GM18507 (cell line): ENCODE results near the gene MICAL3.

ENCODE experiments used
- DNase-seq: peaks from one replicate; pipeline ENCODE4 v3.0.0; 2011; ENCODE audit warnings: low read depth; ENCODE audit not compliant: insufficient read length; ENCODE audit errors: extremely low spot score
- FAIRE-seq: peaks from 2 replicates; lab custom pipeline; 2011; peaks lifted over from hg19 to GRCh38; lab: Jason Lieb, UNC

The MICAL3 gene

DNA sequence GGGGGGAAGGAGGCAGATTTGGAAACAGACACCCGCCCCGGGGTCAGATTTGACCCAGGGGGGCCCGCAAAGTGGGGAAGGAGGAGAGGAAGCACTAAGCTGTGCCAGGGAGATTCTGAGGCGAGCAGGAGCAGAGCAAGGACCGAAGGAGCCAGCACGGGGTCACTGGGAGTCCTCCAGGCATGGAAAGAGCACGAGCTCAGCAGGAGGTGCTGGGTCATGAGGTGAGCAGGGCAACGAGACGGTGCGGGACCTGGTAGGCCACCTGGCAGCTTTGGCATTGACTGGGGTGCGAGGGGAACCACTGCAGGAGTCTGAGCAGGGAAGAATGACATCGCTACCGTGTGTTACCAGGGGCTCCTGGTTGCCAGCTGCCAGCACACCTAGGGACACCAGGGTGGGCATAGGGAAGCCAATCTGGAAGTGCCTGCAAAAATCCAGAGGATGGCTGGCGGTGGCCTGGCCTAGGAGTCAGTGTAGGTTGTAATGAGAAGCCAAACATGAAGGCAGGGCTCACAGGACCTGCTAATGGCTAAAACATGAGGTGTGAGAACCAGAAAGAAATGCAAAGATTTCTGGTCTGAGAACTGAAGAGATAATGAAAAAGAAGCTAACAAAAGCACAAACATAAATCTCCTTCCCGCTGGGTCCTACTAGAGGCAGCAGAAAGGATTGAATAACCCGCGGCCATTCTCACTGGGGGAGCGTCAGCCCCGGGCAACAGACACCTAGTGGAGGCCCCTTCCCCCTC, 63.5 kb downstream of the MICAL3 start:
- DNase-seq (no peak), FAIRE-seq (no peak)

DNA sequence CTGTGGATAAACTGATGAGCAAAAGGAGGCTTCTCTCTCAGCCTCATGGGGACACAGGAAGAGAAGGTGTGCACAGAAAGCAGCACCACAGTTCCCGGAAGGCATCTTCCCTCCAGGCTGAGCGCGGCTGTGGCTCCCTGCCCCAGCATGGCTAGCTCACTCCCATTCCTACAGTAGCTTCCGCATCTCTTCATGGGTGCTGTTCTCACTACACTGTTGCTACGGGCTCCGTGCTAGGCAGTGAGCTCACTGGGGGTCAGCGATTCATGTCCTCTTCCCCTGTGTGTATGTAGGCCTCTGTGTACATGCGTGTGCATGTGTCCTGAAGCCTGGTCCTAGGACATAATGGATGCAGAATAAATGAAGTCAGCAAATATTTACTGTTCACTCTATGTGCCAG, 64.3 kb downstream of the MICAL3 start:
- FAIRE-seq (no peak), DNase-seq (no peak)

DNA sequence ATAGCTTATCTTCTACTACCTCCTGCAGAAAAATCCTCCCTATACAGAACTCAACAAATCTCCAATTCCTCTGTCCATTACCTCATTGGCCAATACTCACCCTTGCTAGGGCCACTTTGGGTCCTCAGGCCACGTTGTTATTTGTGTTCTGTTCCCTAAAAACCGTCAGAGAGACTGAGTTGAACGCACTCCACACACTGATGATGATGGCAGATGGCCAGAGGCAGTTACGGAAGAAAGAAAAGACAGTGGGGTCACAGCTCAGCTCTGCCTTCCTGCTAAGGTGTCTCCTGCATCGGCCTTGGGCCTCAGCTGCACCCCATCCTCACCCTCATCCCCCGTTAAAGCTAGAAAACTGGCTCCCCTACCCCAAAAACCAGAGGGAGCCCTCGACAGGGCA, 66.2 kb downstream of the MICAL3 start:
- no peak for FAIRE-seq
- no peak for DNase-seq

DNA sequence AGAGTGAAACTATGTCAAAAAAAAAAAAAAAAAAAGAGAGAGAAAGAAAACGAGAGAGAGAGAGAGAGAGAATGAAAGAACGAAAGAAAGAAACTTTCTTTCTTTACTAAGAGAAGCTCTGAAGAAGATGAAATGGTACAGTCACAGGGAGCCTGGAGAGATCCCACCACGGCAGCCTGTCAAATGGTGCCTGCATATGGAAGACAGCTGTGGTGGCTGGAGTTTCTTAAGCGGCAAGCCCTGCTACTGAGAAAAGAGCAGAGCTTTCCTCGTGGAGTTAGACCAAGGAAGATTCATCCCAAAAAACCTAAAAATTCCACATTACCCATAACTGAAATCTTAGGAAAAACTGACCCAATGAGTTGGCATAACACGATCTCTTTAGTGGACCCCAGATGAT, 66.7 kb downstream of the MICAL3 start:
- FAIRE-seq, result no peak
- DNase-seq, result no peak

DNA sequence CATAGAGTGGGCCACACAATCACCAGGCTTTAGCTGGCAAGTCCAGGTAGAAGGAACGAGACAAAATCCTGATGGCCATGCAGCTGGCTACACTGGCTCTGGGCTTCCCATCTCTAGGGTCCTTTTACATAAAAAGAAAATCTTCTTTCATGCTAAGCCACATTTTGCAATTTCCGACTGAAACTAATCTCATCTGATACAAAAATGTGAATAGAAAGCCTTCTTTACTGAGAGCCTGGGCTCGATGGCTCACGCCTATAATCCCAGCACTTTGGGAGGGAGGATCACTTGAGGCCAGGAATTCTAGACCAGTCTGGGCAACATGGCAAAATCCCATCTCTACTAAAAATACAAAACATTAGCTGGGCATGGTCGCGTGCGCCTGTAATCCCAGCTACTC, 67.2 kb downstream of the MICAL3 start:
- FAIRE-seq, result no peak
- DNase-seq, result no peak

DNA sequence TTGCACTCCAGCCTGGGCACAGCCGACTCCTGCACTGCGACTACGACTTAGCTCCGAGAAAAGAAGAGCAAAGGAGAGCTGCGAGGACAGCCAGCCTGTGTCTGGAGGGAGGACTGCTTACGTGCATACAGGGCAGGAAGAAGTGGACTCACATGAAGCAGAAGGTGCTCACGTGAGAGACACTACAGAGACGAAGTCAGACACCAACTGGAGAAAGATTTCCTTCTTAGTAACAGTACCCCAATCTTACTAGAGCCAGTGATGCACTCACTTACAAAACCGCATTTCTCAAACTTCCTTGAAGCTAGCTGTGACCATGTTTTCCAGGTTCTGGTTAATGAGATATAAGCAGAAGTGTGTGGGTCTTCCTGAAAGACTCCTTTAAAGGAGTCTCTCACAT, 67.7 kb downstream of the MICAL3 start:
- FAIRE-seq, result no peak
- DNase-seq, result no peak

DNA sequence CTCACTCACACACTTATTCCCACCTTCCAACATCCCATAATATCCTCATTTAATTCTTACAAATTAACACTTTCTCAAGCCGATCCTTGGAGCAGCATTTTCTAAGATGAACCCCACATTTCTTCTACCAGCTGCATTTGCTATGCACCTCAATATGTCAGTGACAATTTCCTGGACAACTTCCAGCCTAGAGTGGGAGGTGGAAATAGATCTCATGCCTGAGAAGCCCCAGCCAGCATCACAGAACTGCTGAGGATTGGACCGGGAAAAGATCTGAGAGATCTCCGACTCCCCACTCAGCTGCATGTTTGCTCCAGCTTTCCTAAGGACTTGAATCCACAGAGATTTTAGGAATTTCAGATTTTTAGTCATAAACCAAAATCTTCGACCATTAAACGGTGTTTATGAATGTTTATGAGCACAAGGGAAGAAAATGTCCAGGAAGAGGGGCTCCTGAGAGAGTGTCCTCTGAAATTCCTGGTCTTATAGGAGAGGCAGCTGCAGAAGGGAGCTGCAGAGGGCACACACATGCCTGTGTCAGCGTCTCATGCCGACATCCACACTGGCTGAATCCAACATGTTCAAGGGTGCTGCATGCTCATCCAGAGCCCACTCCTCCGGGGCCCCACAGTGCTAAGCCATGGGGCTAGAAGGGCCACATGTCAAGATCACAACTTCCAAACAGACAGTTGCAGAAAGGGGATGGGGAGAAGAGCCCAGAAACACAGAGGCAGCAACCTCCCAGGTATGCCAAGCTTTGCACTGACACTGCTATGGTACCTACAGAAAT, 68.6 kb downstream of the MICAL3 start:
- no peak for FAIRE-seq
- no peak for DNase-seq

DNA sequence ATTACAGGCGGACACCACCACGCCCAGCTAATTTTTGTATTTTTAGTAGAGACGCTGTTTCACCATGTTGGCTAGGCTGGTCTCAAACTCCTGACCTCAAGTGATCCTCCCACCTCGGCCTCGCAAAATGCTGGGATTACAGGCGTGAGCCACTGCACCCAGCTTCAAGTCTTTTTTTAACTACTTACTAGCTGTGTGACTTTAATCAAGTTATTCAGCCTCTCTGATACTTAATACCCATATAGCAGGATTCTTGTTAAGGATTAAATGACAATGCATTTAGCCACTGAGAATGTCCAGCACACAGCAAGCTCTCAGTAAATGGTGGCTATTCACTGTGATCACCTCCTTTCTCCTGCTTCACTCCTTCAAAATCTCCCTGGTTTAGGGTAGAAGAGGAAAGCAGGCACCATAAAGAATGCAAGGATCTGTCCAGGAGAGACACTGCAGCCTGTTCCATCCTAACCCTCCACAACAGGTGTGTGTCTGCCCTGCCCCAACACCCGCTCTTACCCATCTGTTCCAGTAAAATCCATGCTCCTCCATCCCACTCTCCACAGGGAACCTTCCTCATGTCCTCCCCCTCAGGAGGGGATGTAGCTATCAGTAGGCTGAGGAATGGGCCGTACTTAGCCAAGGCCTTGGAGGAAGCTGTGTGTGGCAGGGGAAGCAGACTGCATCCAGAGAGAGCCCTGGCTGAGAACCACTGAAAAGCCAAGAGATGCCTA, 69.3 kb downstream of the MICAL3 start:
- no peak for FAIRE-seq
- DNase-seq, result no peak

DNA sequence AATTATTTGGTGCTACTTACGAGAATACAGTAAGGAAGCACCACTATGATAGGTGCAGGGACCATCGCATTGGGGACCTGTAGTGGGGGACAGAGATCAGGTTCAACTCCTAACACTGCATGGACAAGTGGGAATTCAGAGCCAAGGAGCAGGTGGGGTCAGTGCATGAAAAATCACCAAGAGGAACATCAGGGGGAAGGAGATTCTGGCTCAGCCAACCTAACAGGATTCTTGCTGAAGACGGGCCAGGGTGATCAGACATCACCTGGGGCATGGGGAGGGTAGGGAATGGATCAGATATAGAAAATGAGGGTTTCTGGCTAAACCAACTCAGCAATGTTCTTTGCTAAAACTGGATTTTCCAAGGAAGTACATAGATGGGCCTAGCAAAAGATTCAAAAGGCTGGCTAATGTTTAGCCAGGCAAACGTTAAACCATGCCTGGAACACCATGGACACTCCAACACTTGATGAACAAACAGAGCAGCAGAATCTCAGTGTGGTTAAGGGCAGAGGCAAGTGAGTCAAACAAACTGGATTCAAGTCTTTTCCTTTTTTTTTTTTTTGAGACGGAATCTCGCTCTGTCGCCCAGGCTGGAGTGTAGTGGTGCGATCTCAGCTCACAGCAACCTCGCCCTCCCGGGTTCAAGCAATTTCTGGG, 70.0 kb downstream of the MICAL3 start:
- no peak for DNase-seq
- FAIRE-seq, result no peak

DNA sequence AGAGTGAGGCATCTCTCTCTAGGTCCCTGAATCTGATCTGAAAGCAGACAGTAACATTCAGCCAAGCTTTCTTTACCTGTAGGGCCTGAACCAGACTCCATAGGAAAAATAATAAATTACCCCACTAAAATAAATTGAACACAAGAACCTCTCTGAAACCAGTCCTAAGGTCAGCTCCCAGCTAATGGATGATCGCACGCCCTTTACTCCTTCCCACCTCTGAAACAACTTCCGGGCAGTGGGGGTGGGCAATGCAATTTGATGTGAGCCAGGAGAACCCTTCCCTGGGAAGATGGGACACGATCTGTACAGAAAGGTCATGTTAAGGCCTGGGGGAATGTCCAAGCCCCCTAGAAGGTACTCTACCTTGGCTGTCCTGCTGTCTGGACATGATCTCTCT, 71.2 kb downstream of the MICAL3 start:
- FAIRE-seq, result no peak
- DNase-seq, result no peak

DNA sequence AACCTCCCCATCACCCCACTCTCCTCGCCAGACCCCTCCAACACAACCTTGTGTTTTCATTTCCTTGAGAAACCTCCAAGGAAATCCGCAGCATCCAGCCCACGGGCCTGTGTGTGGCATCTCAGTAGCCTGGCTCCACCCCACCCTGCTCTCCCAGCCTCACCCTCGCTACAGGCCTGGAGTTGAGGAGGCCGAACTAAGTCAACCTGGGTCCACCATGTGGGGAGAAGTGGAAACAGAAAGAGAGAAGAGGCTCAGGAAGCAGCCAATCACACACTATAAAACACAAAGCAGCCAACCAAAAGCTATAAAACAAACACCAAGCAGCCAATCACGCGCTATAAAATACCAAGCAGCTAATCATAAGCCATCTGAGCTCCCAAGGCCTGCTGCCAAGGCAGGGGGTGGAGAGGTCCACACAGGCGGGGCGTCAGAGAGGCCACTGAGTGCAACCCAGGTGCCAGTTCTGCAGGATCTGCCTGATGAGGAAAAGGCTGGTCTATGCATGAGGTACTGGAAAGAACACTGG, 72.0 kb downstream of the MICAL3 start:
- FAIRE-seq, result no peak
- no peak for DNase-seq

DNA sequence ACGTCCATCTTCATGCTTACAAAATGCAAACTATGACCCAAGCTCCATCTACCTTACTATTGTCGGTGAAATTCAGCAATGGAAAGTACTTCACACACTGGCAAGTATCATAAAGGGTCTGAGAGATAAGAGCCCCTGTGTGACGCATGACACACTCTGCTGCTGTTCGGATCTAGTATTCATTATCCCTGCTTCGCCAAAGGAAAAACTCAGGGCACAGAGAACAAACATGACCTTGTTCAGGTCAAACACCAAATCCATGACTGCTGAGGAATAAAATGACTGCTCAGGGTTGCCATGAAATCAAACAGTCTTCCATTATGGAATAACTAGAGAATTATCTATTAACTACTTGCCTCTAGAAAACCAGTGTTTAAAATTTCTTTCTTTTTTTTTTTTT, 73.0 kb downstream of the MICAL3 start:
- DNase-seq (no peak), FAIRE-seq (no peak)

DNA sequence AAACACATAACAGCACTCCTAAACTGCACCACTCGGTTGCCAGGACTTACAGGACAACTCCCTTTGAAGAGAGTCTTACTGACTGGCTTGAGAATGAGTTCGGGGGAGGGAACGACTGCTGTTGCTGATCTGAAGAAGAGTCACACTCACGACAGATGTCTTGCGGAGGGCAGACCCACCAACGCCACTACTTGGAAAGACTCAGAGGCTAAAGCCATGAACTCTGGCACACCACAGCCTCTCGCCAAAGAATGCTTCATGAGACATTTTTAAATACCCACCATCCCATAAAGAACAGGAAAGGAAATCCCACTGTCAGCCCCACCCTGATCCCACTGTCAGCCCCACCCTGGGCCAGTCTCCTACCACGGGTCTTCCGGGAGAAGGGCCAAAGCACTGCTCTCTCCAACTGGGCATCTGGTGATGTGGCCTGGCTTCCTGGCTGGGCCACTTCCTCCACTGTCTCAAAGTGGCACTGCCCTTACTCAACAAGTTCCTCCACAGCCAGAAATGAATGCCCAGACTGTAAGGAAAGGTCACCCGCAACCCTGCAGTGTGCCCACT, 73.6 kb downstream of the MICAL3 start:
- no peak for FAIRE-seq
- DNase-seq, result no peak

DNA sequence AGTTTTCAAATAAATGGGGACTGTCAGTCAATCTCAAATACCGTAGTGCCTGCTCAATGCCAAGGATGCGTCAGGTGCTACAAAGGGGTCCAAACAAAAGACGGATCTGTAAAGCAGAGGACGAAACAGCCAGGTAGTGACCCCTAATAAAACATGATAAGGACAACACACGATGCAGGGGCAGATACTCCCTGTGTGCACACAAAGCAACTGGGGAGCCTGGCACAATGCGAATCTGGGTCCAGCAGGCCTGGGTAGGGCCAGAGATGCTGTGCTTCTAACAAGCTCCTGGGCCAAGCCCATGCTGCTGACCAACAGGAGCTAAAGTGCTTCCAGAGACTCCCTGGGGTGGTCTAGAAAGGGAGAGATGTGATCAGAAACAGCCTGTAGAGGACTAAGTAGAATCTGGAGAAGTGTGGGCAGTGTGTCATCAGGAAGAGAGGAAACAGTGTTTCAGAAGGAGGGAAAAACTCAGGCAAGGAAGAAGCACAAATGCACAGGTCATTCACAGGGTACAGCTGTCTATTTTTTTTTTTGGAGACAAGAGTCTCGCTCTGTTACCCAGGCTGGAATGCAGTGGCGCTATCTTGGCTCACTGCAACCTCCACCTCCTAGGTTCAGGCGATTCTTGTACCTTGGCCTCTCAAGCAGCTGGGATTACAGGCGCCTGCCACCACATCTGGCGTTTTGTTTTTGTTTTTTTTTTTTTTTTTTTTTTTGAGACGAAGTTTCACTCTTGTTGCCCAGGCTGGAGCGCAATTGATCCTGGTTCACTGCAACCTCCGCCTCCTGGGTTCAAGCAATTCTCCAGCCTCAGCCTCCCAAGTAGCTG, 74.5 kb downstream of the MICAL3 start:
- DNase-seq, result no peak
- FAIRE-seq, result no peak

DNA sequence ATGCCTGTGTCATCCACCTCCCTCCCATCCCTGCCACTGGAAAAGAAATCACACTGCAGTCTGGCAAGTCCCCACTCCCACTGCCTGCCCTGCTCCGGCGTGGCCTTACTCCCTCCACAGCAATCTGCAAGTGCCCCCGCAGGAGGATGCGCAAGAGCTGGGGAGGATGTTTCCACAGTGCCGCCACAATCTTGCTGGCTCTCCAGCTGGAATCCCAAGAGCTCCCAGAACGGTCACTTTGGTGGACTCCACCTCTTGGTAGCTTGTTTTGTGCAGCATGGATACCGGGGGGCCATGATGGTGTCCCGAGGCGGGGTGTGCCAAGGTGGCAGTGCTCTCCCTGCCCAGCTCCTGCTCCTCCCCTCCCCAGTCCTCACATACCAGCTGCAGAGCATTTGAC, 76.3 kb downstream of the MICAL3 start:
- DNase-seq, result no peak
- no peak for FAIRE-seq

DNA sequence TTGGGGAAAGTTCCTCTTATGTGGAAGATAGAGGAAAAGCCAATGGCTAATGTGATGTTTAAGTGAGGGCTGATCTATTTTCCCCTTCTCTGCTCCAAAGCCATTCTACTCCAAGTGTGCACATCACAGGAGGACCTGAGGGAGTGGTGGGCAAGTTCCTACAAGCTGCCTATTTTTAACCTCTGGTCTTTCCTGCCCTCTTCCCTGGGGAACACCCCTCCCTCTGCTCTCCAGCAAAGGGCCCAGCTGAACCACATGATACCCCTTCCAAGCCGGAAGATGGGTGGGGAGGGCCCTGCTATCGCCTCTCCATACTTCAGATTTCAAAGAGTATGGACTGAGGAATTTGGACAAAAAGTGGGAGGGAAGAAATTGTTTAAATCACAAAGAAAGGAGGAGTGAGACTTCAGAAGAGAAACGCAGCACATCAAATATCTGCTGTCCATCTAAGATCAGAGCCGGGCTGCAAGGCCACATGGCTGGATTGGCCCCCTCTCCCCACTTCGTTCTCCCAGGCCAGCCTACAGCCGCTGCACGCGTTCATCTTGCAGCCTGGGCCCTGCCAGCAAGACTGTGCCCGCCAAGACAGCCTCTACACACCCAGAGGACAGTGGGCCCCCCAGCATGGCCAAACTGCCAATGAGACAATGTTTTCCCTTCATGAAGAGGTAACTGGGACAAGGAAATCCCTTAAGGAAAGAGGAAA, 77.5 kb downstream of the MICAL3 start:
- FAIRE-seq (no peak), DNase-seq (no peak)

DNA sequence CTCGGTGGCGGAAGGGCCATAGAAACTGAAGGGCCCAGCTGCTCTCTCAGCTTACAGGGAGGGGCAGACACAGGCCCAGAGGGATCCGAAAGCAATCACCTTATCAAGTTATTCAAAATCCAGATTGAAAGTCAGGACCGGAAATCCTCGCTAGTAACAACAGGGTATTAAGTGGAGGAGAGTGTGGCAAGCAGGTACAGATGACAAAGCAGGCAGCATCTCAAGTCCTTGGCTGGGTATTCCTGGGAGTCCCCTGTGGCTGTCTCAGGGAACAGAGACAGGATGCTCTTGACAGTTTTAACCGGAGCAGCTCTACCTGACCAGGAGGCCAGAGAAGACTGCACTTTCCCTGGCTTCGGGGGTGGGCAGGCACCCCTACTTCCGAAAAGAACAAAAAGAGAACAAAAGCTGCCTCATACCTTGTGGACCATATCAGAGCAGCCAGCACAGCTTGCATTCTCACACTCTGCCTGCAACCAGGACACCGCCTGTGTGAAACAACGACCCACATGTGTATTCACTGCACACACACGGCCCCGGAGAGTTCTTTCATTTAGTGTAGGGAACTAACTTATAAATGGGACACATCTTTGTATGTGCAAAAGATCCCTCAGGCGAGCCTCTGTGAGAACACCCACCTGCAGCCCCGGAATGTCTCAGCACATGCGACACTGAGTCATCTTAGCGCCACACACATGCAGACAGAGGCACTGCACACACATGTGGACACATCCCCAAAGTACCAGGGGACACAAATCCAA, 78.3 kb downstream of the MICAL3 start:
- DNase-seq (no peak), FAIRE-seq (no peak)
